IPS-15b (cell line): ENCODE measurements around the gene KCNJ11.

Source experiments
- H3K27me3 ChIP-seq: one replicate; pipeline ENCODE4 v1.6.1; 2013; ENCODE audit warnings: low read length; ENCODE audit not compliant: control insufficient read depth, insufficient read depth
- H3K36me3 ChIP-seq: one replicate; pipeline ENCODE4 v1.6.1; 2013; ENCODE audit warnings: low read length; ENCODE audit not compliant: control insufficient read depth, insufficient read depth
- H3K4me1 ChIP-seq: one replicate; pipeline ENCODE4 v1.6.1; 2013; ENCODE audit warnings: mild to moderate bottlenecking, low read length; ENCODE audit not compliant: control insufficient read depth, insufficient read depth
- H3K4me3 ChIP-seq: one replicate; pipeline ENCODE4 v1.5.1; 2013; ENCODE audit warnings: low read depth, low read length
- H3K9ac ChIP-seq: one replicate; pipeline ENCODE4 v1.6.1; 2013; ENCODE audit warnings: low read depth, mild to moderate bottlenecking, low read length
- H3K9me3 ChIP-seq: one replicate; pipeline ENCODE4 v1.6.1; 2013; ENCODE audit warnings: mild to moderate bottlenecking, low read length; ENCODE audit not compliant: control insufficient read depth, insufficient read depth

KCNJ11 gene

GRCh38 chr11:17406818-17407149 is 18.3 kb upstream of the KCNJ11 start:
- H3K4me1 ChIP-seq, result no peaks in the 10 kb centered on the region
- H3K27me3 ChIP-seq, result no peaks in the 10 kb centered on the region
- H3K9ac ChIP-seq, result no peak overlapping the region
- H3K36me3 ChIP-seq, result no peaks in the 10 kb centered on the region
- no peaks in the 10 kb centered on the region for H3K9me3 ChIP-seq
- no peak overlapping the region for H3K4me3 ChIP-seq

GRCh38 chr11:17406082-17406817 is 17.8 kb upstream of the KCNJ11 start:
- no peak overlapping the region for H3K4me3 ChIP-seq

GRCh38 chr11:17405232-17406005 is 17.0 kb upstream of the KCNJ11 start:
- no peaks in the 10 kb centered on the region for H3K9me3 ChIP-seq
- no peak overlapping the region for H3K4me3 ChIP-seq
- no peaks in the 10 kb centered on the region for H3K27me3 ChIP-seq
- no peaks in the 10 kb centered on the region for H3K4me1 ChIP-seq
- H3K9ac ChIP-seq, result no peak overlapping the region
- no peaks in the 10 kb centered on the region for H3K36me3 ChIP-seq

More at GRCh38 chr11:17406082-17406817, 17.8 kb upstream of the KCNJ11 start:
- no peak overlapping the region for H3K9ac ChIP-seq
- no peaks in the 10 kb centered on the region for H3K36me3 ChIP-seq
- no peaks in the 10 kb centered on the region for H3K4me1 ChIP-seq
- H3K27me3 ChIP-seq, result no peaks in the 10 kb centered on the region
- no peaks in the 10 kb centered on the region for H3K9me3 ChIP-seq

GRCh38 chr11:17403980-17404759 is 15.7 kb upstream of the KCNJ11 start:
- Histone ChIP-seq H3K9ac (no peak overlapping the region), H3K9me3 (no peaks in the 10 kb centered on the region), H3K36me3 (no peaks in the 10 kb centered on the region), H3K4me3 (no peak overlapping the region), H3K27me3 (no peaks in the 10 kb centered on the region), H3K4me1 (no peaks in the 10 kb centered on the region)

- Histone ChIP-seq H3K9ac (no peak overlapping the region), H3K27me3 (no peaks in the 10 kb centered on the region), H3K9me3 (no peaks in the 10 kb centered on the region), H3K4me1 (no peaks in the 10 kb centered on the region), H3K4me3 (no peak overlapping the region), H3K36me3 (no peaks in the 10 kb centered on the region)
Measured at GRCh38 chr11:17402486-17402885, 14.0 kb upstream of the KCNJ11 start.

- Histone ChIP-seq H3K4me1 (no peaks in the 10 kb centered on the region), H3K36me3 (no peaks in the 10 kb centered on the region), H3K4me3 (no peak overlapping the region), H3K9ac (no peak overlapping the region), H3K9me3 (no peaks in the 10 kb centered on the region), H3K27me3 (no peaks in the 10 kb centered on the region)
Measured at GRCh38 chr11:17401841-17402240, 13.4 kb upstream of the KCNJ11 start.

GRCh38 chr11:17401316-17401715 is 12.9 kb upstream of the KCNJ11 start:
- Histone ChIP-seq H3K4me3 (no peak overlapping the region), H3K4me1 (no peaks in the 10 kb centered on the region), H3K27me3 (no peaks in the 10 kb centered on the region), H3K9ac (no peak overlapping the region), H3K9me3 (no peaks in the 10 kb centered on the region), H3K36me3 (no peaks in the 10 kb centered on the region)

- no peaks in the 10 kb centered on the region for H3K27me3 ChIP-seq
- H3K9me3 ChIP-seq, result no peaks in the 10 kb centered on the region
Measured at GRCh38 chr11:17400048-17400775, 11.8 kb upstream of the KCNJ11 start.

GRCh38 chr11:17399236-17399635 is 10.8 kb upstream of the KCNJ11 start:
- no peaks in the 10 kb centered on the region for H3K27me3 ChIP-seq
- no peaks in the 10 kb centered on the region for H3K4me1 ChIP-seq

More at GRCh38 chr11:17400048-17400775, 11.8 kb upstream of the KCNJ11 start:
- H3K4me1 ChIP-seq, result no peaks in the 10 kb centered on the region
- H3K9ac ChIP-seq, result no peak overlapping the region
- no peak overlapping the region for H3K4me3 ChIP-seq
- H3K36me3 ChIP-seq, result no peaks in the 10 kb centered on the region

GRCh38 chr11:17397311-17398002 is 9.0 kb upstream of the KCNJ11 start:
- no peaks in the 10 kb centered on the region for H3K4me1 ChIP-seq
- H3K27me3 ChIP-seq, result no peaks in the 10 kb centered on the region
- H3K4me3 ChIP-seq, result no peak overlapping the region
- no peaks in the 10 kb centered on the region for H3K36me3 ChIP-seq
- H3K9ac ChIP-seq, result no peak overlapping the region
- no peaks in the 10 kb centered on the region for H3K9me3 ChIP-seq

More at GRCh38 chr11:17399236-17399635, 10.8 kb upstream of the KCNJ11 start:
- no peaks in the 10 kb centered on the region for H3K36me3 ChIP-seq
- no peaks in the 10 kb centered on the region for H3K9me3 ChIP-seq
- no peak overlapping the region for H3K9ac ChIP-seq
- H3K4me3 ChIP-seq, result no peak overlapping the region
